Activated CD4-positive, alpha-beta T cell treated with anti-CD3 and anti-CD28 coated beads for 36 hours (primary cell): ENCODE data around the gene SH2B3. TPM values are rescaled to one million over a fixed set of nuclear protein-coding genes. Genes with fewer than 3 reads are reported as not detected.

Source experiments
- ATAC-seq: fragments of 200-7000 bp; cut with Tn5 transposase; one replicate; pipeline ENCODE4 v1.10.0; 2021; ENCODE audit warnings: mild to moderate bottlenecking, moderate library complexity
- CTCF ChIA-PET: fragments of 350-600 bp; sonication (Branson Sonifier 250); formaldehyde crosslinking; loops from one replicate; lab custom pipeline; 2021; ENCODE audit warnings: antibody characterized with exemption; lab: Charles Lee
- POLR2A ChIA-PET: fragments of 350-600 bp; sonication (Branson Sonifier 250); formaldehyde crosslinking; loops from one replicate; lab custom pipeline; 2021; ENCODE audit warnings: antibody characterized with exemption, inconsistent platforms; lab: Charles Lee
- DNase-seq: peaks from one replicate; pipeline ENCODE4 v3.0.0-alpha.2; 2020
- H3K27ac Mint-ChIP-seq: one replicate; pipeline ENCODE4 v1.8.0; 2021; ENCODE audit warnings: mixed read lengths
- H3K27me3 Mint-ChIP-seq: one replicate; pipeline ENCODE4 v1.8.0; 2021; ENCODE audit warnings: mixed read lengths
- H3K36me3 Mint-ChIP-seq: one replicate; pipeline ENCODE4 v1.8.0; 2021; ENCODE audit warnings: low read depth, mixed read lengths
- H3K4me1 Mint-ChIP-seq: one replicate; pipeline ENCODE4 v1.8.0; 2021; ENCODE audit warnings: mixed read lengths
- H3K4me3 Mint-ChIP-seq: one replicate; pipeline ENCODE4 v1.8.0; 2021; ENCODE audit warnings: mild to moderate bottlenecking, moderate library complexity, mixed read lengths
- H3K9me3 Mint-ChIP-seq: one replicate; pipeline ENCODE4 v1.8.0; 2021; ENCODE audit warnings: low read depth, mixed read lengths
- intact Hi-C, 2 experiments: fragments of 100-400 bp; cut with DNase I in 1 of 2; cut with micrococcal nuclease in 1 of 2; formaldehyde crosslinking; loops; one replicate each; pipeline versions ENCODE4 v1.14.2 to v1.15.1; 2022 to 2024; cut with DNase I, micrococcal nuclease
- total RNA-seq, 2 experiments: library from RNA; stranded (reverse); gene quantifications; one replicate each; pipeline ENCODE4 v1.2.3, GENCODE V29; 2021

The SH2B3 gene
- total RNA-seq, 2 experiments from 2014 or later, result 29.2 to 32.7 TPM

GRCh38 chr12:111444314-111444924 lies 38.7 kb downstream of the SH2B3 start:
- Mint-ChIP-seq H3K36me3 (peaks cover 43% of the 10 kb centered on the region), H3K9me3 (no peaks in the 10 kb centered on the region), H3K4me3 (peak overlapping the region; percentile 6), H3K27me3 (no peaks in the 10 kb centered on the region), H3K4me1 (peaks cover 66% of the 10 kb centered on the region), H3K27ac (peak overlapping the region; percentile 70)
- peak; percentile 15 for ATAC-seq
- peak; percentile 70 for DNase-seq
- intact Hi-C loops, result loop anchor here (1.0 to 2.0 kb wide), 2 partner anchors 39 to 76 kb away; partner anchors contain the start of genes PHETA1 (in 1 of the 2) and SH2B3 (in 1 of the 2)
- ChIA-PET POLR2A (interaction anchor here (0.8 to 2.3 kb wide), 6 partner anchors 9 to 48 kb away, joined by 3 to 17 read pairs (median 4); no protein-coding TSS in a partner anchor), CTCF (interaction anchor here (0.6 to 24.4 kb wide), 12 partner anchors 8 to 186 kb away, joined by 3 to 890 read pairs (median 6); partner anchors contain the start of gene SH2B3)

- POLR2A ChIA-PET, result interaction anchor here (0.6 to 2.3 kb wide), 8 partner anchors 10 to 120 kb away, joined by 3 to 17 read pairs (median 4); no protein-coding TSS in a partner anchor
- peaks cover 42% of the 10 kb centered on the region for H3K36me3 Mint-ChIP-seq
Measured at GRCh38 chr12:111444925-111445725, 39.4 kb downstream of the SH2B3 start.

GRCh38 chr12:111445726-111446581 lies 40.2 kb downstream of the SH2B3 start:
- H3K27ac Mint-ChIP-seq, result peak overlapping the region; percentile 31
- intact Hi-C loops, result loop anchor here (1.0 to 2.0 kb wide), 5 partner anchors 11 to 77 kb away; partner anchors contain the start of gene PHETA1 (in 1 of the 2)
- ATAC-seq (no peak), DNase-seq (no peak)
- peaks cover 51% of the 10 kb centered on the region for H3K36me3 Mint-ChIP-seq
- H3K27me3 Mint-ChIP-seq, result no peaks in the 10 kb centered on the region
- CTCF ChIA-PET, result interaction anchor here (0.5 to 24.4 kb wide), 8 partner anchors 11 to 307 kb away, joined by 3 to 890 read pairs (median 4); partner anchors contain the start of gene SH2B3
- no peaks in the 10 kb centered on the region for H3K9me3 Mint-ChIP-seq
- peak overlapping the region; percentile 17 for H3K4me3 Mint-ChIP-seq
- H3K4me1 Mint-ChIP-seq, result peaks cover 61% of the 10 kb centered on the region
- POLR2A ChIA-PET, result interaction anchor here (0.6 to 1.7 kb wide), 2 partner anchors 9 to 41 kb away, joined by 5 to 8 read pairs; no protein-coding TSS in a partner anchor

More at GRCh38 chr12:111444925-111445725, 39.4 kb downstream of the SH2B3 start:
- ATAC-seq (peak; percentile 94), DNase-seq (peak; percentile 95)
- CTCF ChIA-PET, result interaction anchor here (0.6 to 24.4 kb wide), 11 partner anchors 10 to 187 kb away, joined by 3 to 890 read pairs (median 4); partner anchors contain the start of gene SH2B3
- no peaks in the 10 kb centered on the region for H3K27me3 Mint-ChIP-seq
- no peaks in the 10 kb centered on the region for H3K9me3 Mint-ChIP-seq
- H3K4me3 Mint-ChIP-seq, result peak overlapping the region; percentile 17
- intact Hi-C loops, result loop anchor here (1.0 to 2.0 kb wide), 6 partner anchors 10 to 76 kb away; partner anchors contain the start of genes PHETA1 (in 1 of the 2) and SH2B3 (in 1 of the 2)
- H3K4me1 Mint-ChIP-seq, result peaks cover 63% of the 10 kb centered on the region
- peak overlapping the region; percentile 70 for H3K27ac Mint-ChIP-seq

GRCh38 chr12:111446631-111447570 lies 41.2 kb downstream of the SH2B3 start:
- CTCF ChIA-PET, result interaction anchor here (0.5 to 24.4 kb wide), 6 partner anchors 17 to 306 kb away, joined by 3 to 890 read pairs (median 4); partner anchors contain the start of gene SH2B3

GRCh38 chr12:111447571-111448265 lies 42.0 kb downstream of the SH2B3 start:
- POLR2A ChIA-PET, result interaction anchor here (0.6 kb wide), 1 partner anchor 44 kb away, joined by 4 read pairs; no protein-coding TSS in a partner anchor
- peak overlapping the region; percentile 20 for H3K27ac Mint-ChIP-seq
- peaks cover 57% of the 10 kb centered on the region for H3K36me3 Mint-ChIP-seq

More at GRCh38 chr12:111446631-111447570, 41.2 kb downstream of the SH2B3 start:
- Mint-ChIP-seq H3K36me3 (peaks cover 58% of the 10 kb centered on the region), H3K9me3 (no peaks in the 10 kb centered on the region), H3K4me3 (no peak overlapping the region), H3K4me1 (peaks cover 61% of the 10 kb centered on the region), H3K27me3 (no peaks in the 10 kb centered on the region), H3K27ac (no peak overlapping the region)
- POLR2A ChIA-PET, result interaction anchor here (0.6 kb wide), 1 partner anchor 44 kb away, joined by 4 read pairs; no protein-coding TSS in a partner anchor
- intact Hi-C loops, result no loop called here
- ATAC-seq, result no peak
- no peak for DNase-seq

GRCh38 chr12:111448266-111448830 lies 42.6 kb downstream of the SH2B3 start:
- no peaks in the 10 kb centered on the region for H3K27me3 Mint-ChIP-seq
- H3K9me3 Mint-ChIP-seq, result no peaks in the 10 kb centered on the region
- H3K36me3 Mint-ChIP-seq, result peaks cover 54% of the 10 kb centered on the region
- intact Hi-C loops, result no loop called here
- H3K4me3 Mint-ChIP-seq, result no peak overlapping the region
- ATAC-seq (no peak), DNase-seq (no peak)
- ChIA-PET CTCF (interaction anchor here (0.7 to 24.4 kb wide), 5 partner anchors 31 to 829 kb away, joined by 3 to 890 read pairs (median 5); partner anchors contain the start of gene SH2B3), POLR2A (interaction anchor here (1.5 kb wide), 1 partner anchor 13 kb away, joined by 7 read pairs; no protein-coding TSS in a partner anchor)
- H3K4me1 Mint-ChIP-seq, result peaks cover 49% of the 10 kb centered on the region
- H3K27ac Mint-ChIP-seq, result peak overlapping the region; percentile 20

More at GRCh38 chr12:111447571-111448265, 42.0 kb downstream of the SH2B3 start:
- peaks cover 55% of the 10 kb centered on the region for H3K4me1 Mint-ChIP-seq
- no peak for ATAC-seq
- no peak overlapping the region for H3K4me3 Mint-ChIP-seq
- no peak for DNase-seq
- H3K9me3 Mint-ChIP-seq, result no peaks in the 10 kb centered on the region
- intact Hi-C loops, result no loop called here
- CTCF ChIA-PET, result interaction anchor here (0.7 to 24.4 kb wide), 3 partner anchors 45 to 828 kb away, joined by 3 to 890 read pairs (median 8); partner anchors contain the start of gene SH2B3
- no peaks in the 10 kb centered on the region for H3K27me3 Mint-ChIP-seq

GRCh38 chr12:111448846-111449790 lies 43.4 kb downstream of the SH2B3 start:
- no peak for DNase-seq
- ChIA-PET CTCF (interaction anchor here (0.6 to 24.4 kb wide), 6 partner anchors 30 to 118 kb away, joined by 3 to 890 read pairs (median 4); partner anchors contain the start of gene SH2B3), POLR2A (interaction anchor here (1.5 kb wide), 1 partner anchor 14 kb away, joined by 7 read pairs; no protein-coding TSS in a partner anchor)
- peak overlapping the region; percentile 40 for H3K27ac Mint-ChIP-seq
- no peaks in the 10 kb centered on the region for H3K9me3 Mint-ChIP-seq
- ATAC-seq, result no peak
- intact Hi-C loops, result no loop called here
- no peak overlapping the region for H3K4me3 Mint-ChIP-seq
- no peaks in the 10 kb centered on the region for H3K27me3 Mint-ChIP-seq
- peaks cover 60% of the 10 kb centered on the region for H3K36me3 Mint-ChIP-seq
- peaks cover 41% of the 10 kb centered on the region for H3K4me1 Mint-ChIP-seq

- CTCF ChIA-PET, result interaction anchor here (0.6 to 24.4 kb wide), 17 partner anchors 11 to 831 kb away, joined by 3 to 890 read pairs (median 8); partner anchors contain the start of genes PHETA1 and SH2B3
- Mint-ChIP-seq H3K27ac (peak overlapping the region; percentile 52), H3K36me3 (peaks cover 54% of the 10 kb centered on the region)
Measured at GRCh38 chr12:111450676-111451075, 45.0 kb downstream of the SH2B3 start.

More at GRCh38 chr12:111450676-111451075, 45.0 kb downstream of the SH2B3 start:
- intact Hi-C loops, result loop anchor here (1.0 to 2.0 kb wide), 3 partner anchors 53 to 119 kb away; no protein-coding TSS in a partner anchor
- POLR2A ChIA-PET, result no interaction called here
- Mint-ChIP-seq H3K9me3 (no peaks in the 10 kb centered on the region), H3K4me1 (peaks cover 25% of the 10 kb centered on the region), H3K27me3 (no peaks in the 10 kb centered on the region), H3K4me3 (no peak overlapping the region)
- no peak for ATAC-seq
- no peak for DNase-seq
